IMR-90 (cell line): Measurements from ENCODE around the gene MGAT4A. TPM values are rescaled to one million over a fixed set of nuclear protein-coding genes. Genes with fewer than 3 reads are reported as not detected.

Experiments used
- ATAC-seq: fragments of 200-7000 bp; cut with Tn5 transposase; 2 replicates; pipeline ENCODE4 v1.9.1; 2020; ENCODE audit warnings: low read depth, mild to moderate bottlenecking, moderate library complexity
- BruUV-seq: library from RNA; stranded (reverse); fragments of 400-500 nt; replicated peaks from 2 replicates; lab custom pipeline; 2021; lab: Mats Ljungman, UMichigan
- CTCF ChIA-PET: fragments of 300-600 bp; formaldehyde crosslinking; extraction: SDS; loops from one replicate; lab custom pipeline; 2021; ENCODE audit warnings: antibody characterized with exemption; lab: Yijun Ruan, JAX
- POLR2A ChIA-PET: fragments of 300-600 bp; sonication (Branson Sonifier 250); formaldehyde crosslinking; loops from one replicate; lab custom pipeline; 2022; ENCODE audit warnings: antibody characterized with exemption; ENCODE audit not compliant: unreplicated experiment; lab: Charles Lee
- DNase-seq: peaks from one replicate; pipeline ENCODE4 v3.0.0; 2013
- H2AFZ ChIP-seq: replicated peaks from 2 replicates; pipeline ENCODE3; 2013; ENCODE audit warnings: low read length, mild to moderate bottlenecking; ENCODE audit not compliant: poor library complexity
- H2AK5ac ChIP-seq: 2 replicates; pipeline ENCODE4 v1.6.1; 2013; ENCODE audit warnings: low read depth, low read length, inconsistent platforms
- H2AK9ac ChIP-seq: replicated peaks from 2 replicates; pipeline ENCODE3; 2013; ENCODE audit warnings: mild to moderate bottlenecking, low read depth, low read length, moderate library complexity; ENCODE audit not compliant: poor library complexity
- H2BK120ac ChIP-seq: 2 replicates; pipeline ENCODE4 v1.6.1; 2013; ENCODE audit warnings: low read depth, low read length, inconsistent platforms
- H2BK15ac ChIP-seq: 3 replicates; pipeline ENCODE4 v1.6.1; 2013; ENCODE audit warnings: low read depth, low read length, inconsistent platforms
- H2BK20ac ChIP-seq: 2 replicates; pipeline ENCODE4 v1.6.1; 2013; ENCODE audit warnings: low read depth, mild to moderate bottlenecking, inconsistent platforms, low read length, moderate library complexity
- H2BK5ac ChIP-seq: 2 replicates; pipeline ENCODE4 v1.6.1; 2013; ENCODE audit warnings: mild to moderate bottlenecking, low read depth, low read length, inconsistent platforms; ENCODE audit not compliant: poor library complexity, severe bottlenecking
- H3K14ac ChIP-seq: replicated peaks from 2 replicates; pipeline ENCODE4 v1.6.1; 2013; ENCODE audit warnings: low read depth, low read length, inconsistent platforms
- H3K18ac ChIP-seq: 2 replicates; pipeline ENCODE4 v1.6.1; 2013; ENCODE audit warnings: low read depth, low read length, control low read depth
- H3K23ac ChIP-seq: 2 replicates; pipeline ENCODE4 v1.6.1; 2013; ENCODE audit warnings: low read depth, low read length, inconsistent platforms
- H3K27ac ChIP-seq: 2 replicates; pipeline ENCODE4 v1.5.1; 2013; ENCODE audit warnings: mild to moderate bottlenecking, control low read depth, low read length; ENCODE audit not compliant: insufficient read depth
- H3K27me3 ChIP-seq: 2 replicates; pipeline ENCODE4 v1.6.1; 2013; ENCODE audit warnings: low read length; ENCODE audit not compliant: control insufficient read depth, insufficient read depth
- H3K36me3 ChIP-seq: 2 replicates; pipeline ENCODE4 v1.6.1; 2013; ENCODE audit warnings: low read length, mixed read lengths; ENCODE audit not compliant: control insufficient read depth, insufficient read depth
- H3K4ac ChIP-seq: 2 replicates; pipeline ENCODE4 v1.6.1; 2013; ENCODE audit warnings: low read depth, low read length, inconsistent platforms
- H3K4me1 ChIP-seq: 2 replicates; pipeline ENCODE4 v1.6.1; 2013; ENCODE audit warnings: low read length, mixed read lengths; ENCODE audit not compliant: control insufficient read depth, insufficient read depth
- H3K4me2 ChIP-seq: 2 replicates; pipeline ENCODE4 v1.6.1; 2013; ENCODE audit warnings: low read depth, mild to moderate bottlenecking, control low read depth, low read length, moderate library complexity
- H3K4me3 ChIP-seq: 2 replicates; pipeline ENCODE4 v1.5.1; 2013; ENCODE audit warnings: low read depth, mild to moderate bottlenecking, control low read depth, low read length, moderate library complexity; ENCODE audit not compliant: insufficient read depth
- H3K56ac ChIP-seq: 2 replicates; pipeline ENCODE4 v1.6.1; 2013; ENCODE audit warnings: low read length, inconsistent platforms; ENCODE audit not compliant: insufficient read depth; ENCODE audit errors: extremely low read depth
- H3K79me1 ChIP-seq, 2 experiments: 2 replicates each; pipeline ENCODE4 v1.6.1; 2013; ENCODE audit warnings: low read length in 2 of 2, inconsistent platforms in 1 of 2, low read depth in 1 of 2
- H3K9ac ChIP-seq: 2 replicates; pipeline ENCODE4 v1.6.1; 2013; ENCODE audit warnings: low read depth, low read length, control low read depth
- H3K9me1 ChIP-seq: 2 replicates; pipeline ENCODE4 v1.6.1; 2013; ENCODE audit warnings: low read length, inconsistent platforms; ENCODE audit not compliant: insufficient read depth
- H3K9me3 ChIP-seq: 2 replicates; pipeline ENCODE4 v1.6.1; 2013; ENCODE audit warnings: low read length; ENCODE audit not compliant: control insufficient read depth, insufficient read depth
- H4K20me1 ChIP-seq: 2 replicates; pipeline ENCODE4 v1.6.1; 2013; ENCODE audit warnings: low read length, inconsistent platforms; ENCODE audit not compliant: insufficient read depth
- H4K5ac ChIP-seq: 2 replicates; pipeline ENCODE4 v1.6.1; 2013; ENCODE audit warnings: mild to moderate bottlenecking, low read depth, low read length, control low read depth
- H4K8ac ChIP-seq, 2 experiments: 2 replicates each; pipeline ENCODE4 v1.6.1; 2013; ENCODE audit warnings: low read depth in 2 of 2, low read length in 2 of 2, control low read depth in 1 of 2, inconsistent platforms in 1 of 2
- H4K91ac ChIP-seq: 2 replicates; pipeline ENCODE4 v1.6.1; 2013; ENCODE audit warnings: low read depth, low read length, inconsistent platforms; ENCODE audit not compliant: insufficient read depth
- CHD1 ChIP-seq: IDR thresholded peaks from 2 replicates; pipeline ENCODE4 v1.6.1; 2012; ENCODE audit warnings: low read depth, low read length, improper control_type of control experiment
- WGBS, 2 experiments: methylation state at CpG; one replicate each; pipeline versions ENCODE4 v1.1.5 to v1.1.7; 2013; ENCODE audit warnings: missing lambda C conversion rate in 2 of 2; ENCODE audit not compliant: insufficient read length in 1 of 2; ENCODE audit errors: extremely low coverage in 2 of 2; 5-methylcytosine and 5-hydroxymethylcytosine counted together
- dilution Hi-C: fragments of 300-500 bp; cut with HindIII; formaldehyde crosslinking; loops from one replicate; pipeline ENCODE4 v1.14.3; 2018; ENCODE audit warnings: low sequenced_read_pairs; ENCODE audit not compliant: unreplicated experiment
- in situ Hi-C: fragments of 300-500 bp; cut with MboI; formaldehyde crosslinking; loops from 3 replicates; pipeline ENCODE4 v1.14.3; 2019; ENCODE audit warnings: low sequenced_read_pairs, inconsistent platforms, mixed read lengths
- intact Hi-C: fragments of 100-400 bp; cut with micrococcal nuclease; formaldehyde crosslinking; loops from 2 replicates; pipeline ENCODE4 v1.10.0; 2022
- polyA plus RNA-seq, 3 experiments: library from polyadenylated mRNA; depleted of rRNA; stranded (reverse); fragments of >200 nt; gene quantifications; 2 replicates each; pipeline ENCODE4 v1.2.3, GENCODE V29; 2012; ENCODE audit warnings: low replicate concordance in 1 of 3
- total RNA-seq: library from RNA; depleted of rRNA; stranded (reverse); fragments of >200 nt; gene quantifications from 2 replicates; pipeline ENCODE4 v1.2.3, GENCODE V29; 2012

The MGAT4A gene
- total and polyA plus RNA-seq, 2 of the 4 experiments (the other 2 are of a cell fraction), result under 0.01 TPM; not detected in 1

DNA sequence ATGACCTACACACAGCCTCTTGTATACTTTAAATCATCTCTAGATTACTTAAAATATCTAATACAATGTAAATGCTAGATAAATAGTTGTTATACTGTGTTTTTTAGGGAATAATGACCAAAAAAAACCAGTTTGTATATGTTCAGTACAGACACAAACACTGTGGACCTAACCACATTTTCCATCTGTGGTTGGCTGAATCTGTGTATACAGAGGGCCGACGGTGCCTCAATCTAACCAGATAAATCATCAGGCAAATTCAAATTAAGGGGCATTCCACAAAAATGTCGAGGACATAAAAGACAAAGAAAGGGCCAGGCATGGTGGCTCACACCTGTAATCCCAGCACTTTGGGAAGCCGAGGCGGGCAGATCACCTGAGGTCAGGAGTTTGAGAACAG lies 14.1 kb downstream of the MGAT4A start:
- no peak for DNase-seq
- dilution Hi-C loops (no loop called here), intact Hi-C loops (no loop called here), in situ Hi-C loops (no loop called here)
- no peak overlapping the region for H2BK5ac ChIP-seq
- no peak overlapping the region for H4K5ac ChIP-seq
- no peak overlapping the region for H3K4me2 ChIP-seq
- ATAC-seq, result no peak
- TF ChIP-seq CHD1, result no peak
- H3K18ac ChIP-seq, result no peak overlapping the region
- no peak overlapping the region for H2AK5ac ChIP-seq
- no peak overlapping the region for H3K56ac ChIP-seq
- H2BK120ac ChIP-seq, result no peak overlapping the region
- no peaks in the 10 kb centered on the region for H3K36me3 ChIP-seq
- no peak overlapping the region for H2AK9ac ChIP-seq
- no peak overlapping the region for H4K8ac ChIP-seq
- no TSS peak for BruUV-seq
- no peak overlapping the region for H2AFZ ChIP-seq
- ChIA-PET CTCF (no interaction called here), POLR2A (no interaction called here)
- no peak overlapping the region for H3K4ac ChIP-seq
- no peak overlapping the region for H3K4me3 ChIP-seq
- no peaks in the 10 kb centered on the region for H3K4me1 ChIP-seq
- H3K27ac ChIP-seq, result no peak overlapping the region
- H3K79me1 ChIP-seq, result no peaks in the 10 kb centered on the region
- no peaks in the 10 kb centered on the region for H3K9me3 ChIP-seq
- WGBS, 2 experiments, result 20% methylated on average over 1 of the region's 5 CpGs; no CpG with 5 or more reads in 1 of the 2 experiments
- no peak overlapping the region for H3K23ac ChIP-seq
- H4K91ac ChIP-seq, result no peak overlapping the region
- no peaks in the 10 kb centered on the region for H4K20me1 ChIP-seq
- H3K27me3 ChIP-seq, result no peaks in the 10 kb centered on the region; the same call in 1 of the 2 replicates
- no peaks in the 10 kb centered on the region for H3K9me1 ChIP-seq
- no peak overlapping the region for H3K9ac ChIP-seq
- H2BK15ac ChIP-seq, result no peak overlapping the region
- H3K14ac ChIP-seq, result no peak overlapping the region
- no peak overlapping the region for H2BK20ac ChIP-seq
